GM10266 (cell line): ENCODE measurements around the gene FAM107B.

Source experiments
- DNase-seq: peaks from one replicate; pipeline ENCODE4 v3.0.0; 2012; ENCODE audit errors: extremely low spot score
- TF ChIP-seq, protein P1 (sequence below): IDR thresholded peaks from 2 replicates; pipeline ENCODE4 v1.5.1; 2012; ENCODE audit warnings: mild to moderate bottlenecking, low read depth; ENCODE audit not compliant: control insufficient read depth, insufficient read depth; ENCODE audit errors: missing control alignments

Gene FAM107B

DNA sequence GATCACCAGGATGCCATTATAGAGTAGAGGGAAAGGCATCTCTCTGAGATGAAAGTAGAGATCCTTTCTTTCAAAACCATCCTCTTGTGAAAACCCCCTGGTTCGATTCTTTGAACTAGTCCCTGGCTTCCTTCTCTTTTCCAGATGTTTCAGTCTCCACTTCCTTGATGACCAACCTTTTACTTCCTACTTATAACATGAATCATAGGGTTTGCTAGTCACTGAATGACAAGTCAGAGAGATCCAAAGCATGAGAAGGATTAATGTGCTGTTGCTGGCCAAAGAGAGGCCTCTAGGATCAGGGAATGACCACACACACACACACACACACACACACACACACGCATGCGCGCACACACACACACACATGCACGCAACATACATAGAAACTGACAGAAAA lies 282.9 kb downstream of the FAM107B start:
- no peak for DNase-seq
- TF ChIP-seq, protein P1, sequence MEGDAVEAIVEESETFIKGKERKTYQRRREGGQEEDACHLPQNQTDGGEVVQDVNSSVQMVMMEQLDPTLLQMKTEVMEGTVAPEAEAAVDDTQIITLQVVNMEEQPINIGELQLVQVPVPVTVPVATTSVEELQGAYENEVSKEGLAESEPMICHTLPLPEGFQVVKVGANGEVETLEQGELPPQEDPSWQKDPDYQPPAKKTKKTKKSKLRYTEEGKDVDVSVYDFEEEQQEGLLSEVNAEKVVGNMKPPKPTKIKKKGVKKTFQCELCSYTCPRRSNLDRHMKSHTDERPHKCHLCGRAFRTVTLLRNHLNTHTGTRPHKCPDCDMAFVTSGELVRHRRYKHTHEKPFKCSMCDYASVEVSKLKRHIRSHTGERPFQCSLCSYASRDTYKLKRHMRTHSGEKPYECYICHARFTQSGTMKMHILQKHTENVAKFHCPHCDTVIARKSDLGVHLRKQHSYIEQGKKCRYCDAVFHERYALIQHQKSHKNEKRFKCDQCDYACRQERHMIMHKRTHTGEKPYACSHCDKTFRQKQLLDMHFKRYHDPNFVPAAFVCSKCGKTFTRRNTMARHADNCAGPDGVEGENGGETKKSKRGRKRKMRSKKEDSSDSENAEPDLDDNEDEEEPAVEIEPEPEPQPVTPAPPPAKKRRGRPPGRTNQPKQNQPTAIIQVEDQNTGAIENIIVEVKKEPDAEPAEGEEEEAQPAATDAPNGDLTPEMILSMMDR, result no peak

DNA sequence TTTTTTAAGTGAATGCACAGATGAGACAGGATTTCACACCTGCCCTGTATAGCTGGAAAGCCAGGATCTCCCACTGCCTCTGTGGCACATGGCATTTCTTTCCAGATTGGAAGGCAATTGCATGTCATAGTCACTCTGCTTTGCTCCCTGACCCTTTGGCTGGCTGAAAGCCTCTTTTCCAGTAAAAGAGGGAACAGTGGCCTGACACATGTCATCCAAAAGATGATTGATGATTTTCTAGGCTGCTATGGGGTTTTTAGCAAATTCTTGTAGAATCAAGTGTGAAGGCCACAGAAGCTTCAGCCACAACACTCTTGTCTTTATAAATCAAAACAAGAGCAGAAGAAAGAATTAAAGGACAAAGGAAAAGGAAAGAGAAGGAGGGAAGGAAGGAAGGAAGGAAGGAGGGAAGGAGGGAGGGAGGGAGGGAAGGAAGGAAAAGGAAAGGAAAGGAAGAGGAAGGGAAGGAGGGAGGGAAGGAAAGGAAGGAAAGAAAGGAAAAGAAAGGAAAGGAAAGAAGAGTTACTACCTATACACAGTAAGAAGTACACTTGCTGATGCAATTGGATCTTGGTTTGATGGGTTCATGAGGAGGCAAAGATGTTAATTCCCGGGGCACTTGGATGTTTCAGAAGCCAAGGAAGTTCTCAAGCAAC lies 285.0 kb downstream of the FAM107B start:
- DNase-seq, result no peak
- TF ChIP-seq, protein P1, result no peak

DNA sequence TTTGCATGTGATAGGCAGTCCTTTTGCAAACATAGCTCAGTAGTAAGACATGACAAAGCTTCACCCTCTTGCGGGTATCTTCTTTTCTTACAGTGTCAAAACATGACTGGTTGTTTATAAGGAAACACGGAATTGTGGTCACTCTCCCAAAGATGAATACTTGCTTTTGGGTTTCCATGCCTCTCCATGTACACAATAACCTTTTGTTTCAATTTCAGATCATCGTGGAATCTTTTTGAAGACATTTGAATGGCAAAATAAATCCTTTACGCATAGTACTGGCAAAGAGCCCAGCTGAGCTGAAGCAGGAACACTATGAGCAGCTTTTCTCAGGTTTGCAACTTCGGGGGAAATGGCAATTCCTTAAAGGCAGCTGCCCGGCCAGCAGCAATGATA lies 287.2 kb downstream of the FAM107B start:
- no peak for DNase-seq
- TF ChIP-seq, protein P1, result no peak

GRCh38 chr10:14486777-14487487 lies 287.8 kb downstream of the FAM107B start:
- TF ChIP-seq, protein P1, result no peak
- DNase-seq, result no peak

- DNase-seq, result no peak
- TF ChIP-seq, protein P1, result no peak
These were observed 288.7 kb downstream of the FAM107B start for GRCh38 chr10:14485986-14486385.

GRCh38 chr10:14483417-14483816 lies 291.3 kb downstream of the FAM107B start:
- DNase-seq, result no peak
- TF ChIP-seq, protein P1, result no peak

DNA sequence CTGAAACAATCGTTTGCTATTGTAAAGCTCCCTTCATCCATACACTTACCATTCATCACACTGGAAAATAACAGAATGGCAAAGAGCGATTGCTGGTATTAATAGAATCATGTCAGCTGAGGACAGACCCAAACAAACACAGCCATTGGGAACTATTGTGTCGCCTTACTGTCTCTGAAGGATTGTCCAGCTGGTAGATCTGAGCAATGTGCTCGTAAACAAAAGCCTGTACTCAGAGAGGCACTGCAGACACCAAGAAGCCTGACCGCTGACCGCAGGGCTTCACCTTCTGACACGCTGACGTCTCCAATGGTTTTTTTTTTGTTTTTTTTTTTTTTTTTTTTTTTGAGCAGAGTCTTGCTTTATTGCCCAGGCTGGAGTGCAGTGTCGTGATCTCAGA lies 292.9 kb downstream of the FAM107B start:
- no peak for DNase-seq

More for the DNA sequence above, 292.9 kb downstream of the FAM107B start:
- TF ChIP-seq, protein P1, result no peak
